Measurements from ENCODE around the gene IGF2BP2.

The IGF2BP2 gene

DNA sequence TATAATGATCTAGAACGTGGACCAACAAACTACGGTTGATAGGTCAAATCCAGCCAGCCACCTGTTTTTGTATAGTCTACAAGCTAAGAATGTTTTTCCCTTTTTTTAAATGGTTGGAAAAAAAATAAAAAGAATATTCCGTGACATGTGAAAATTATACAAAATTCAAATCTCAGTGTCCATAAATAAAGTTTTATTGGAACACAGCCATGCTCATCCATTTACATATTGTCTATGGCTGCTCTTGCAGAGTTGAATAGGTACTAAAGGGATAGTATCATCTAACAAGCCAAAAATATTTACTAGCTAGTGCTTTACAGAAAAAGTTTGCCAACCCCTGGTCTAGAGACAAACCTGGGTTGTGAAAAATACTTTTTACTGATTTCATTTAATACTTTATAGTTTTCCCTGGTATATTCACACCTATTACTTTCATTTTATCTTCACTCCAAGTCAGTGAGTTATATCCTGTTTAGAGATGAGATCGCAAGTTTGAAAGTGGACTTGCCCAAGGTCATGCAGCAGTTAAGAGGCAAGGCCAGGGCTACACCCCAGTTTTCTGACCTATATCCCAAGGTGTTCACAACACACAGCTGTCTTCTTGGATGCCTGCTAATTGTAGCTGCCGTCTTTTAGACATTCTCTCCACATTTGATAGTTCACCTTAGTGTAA lies 58.4 kb downstream of the IGF2BP2 start:
- no peak for DNase-seq (ENCODE audit: low read depth in 3 of 3)

GRCh38 chr3:185764980-185765370 lies 59.9 kb downstream of the IGF2BP2 start:
- no peak for DNase-seq (ENCODE audit: low read depth in 3 of 3)

DNA sequence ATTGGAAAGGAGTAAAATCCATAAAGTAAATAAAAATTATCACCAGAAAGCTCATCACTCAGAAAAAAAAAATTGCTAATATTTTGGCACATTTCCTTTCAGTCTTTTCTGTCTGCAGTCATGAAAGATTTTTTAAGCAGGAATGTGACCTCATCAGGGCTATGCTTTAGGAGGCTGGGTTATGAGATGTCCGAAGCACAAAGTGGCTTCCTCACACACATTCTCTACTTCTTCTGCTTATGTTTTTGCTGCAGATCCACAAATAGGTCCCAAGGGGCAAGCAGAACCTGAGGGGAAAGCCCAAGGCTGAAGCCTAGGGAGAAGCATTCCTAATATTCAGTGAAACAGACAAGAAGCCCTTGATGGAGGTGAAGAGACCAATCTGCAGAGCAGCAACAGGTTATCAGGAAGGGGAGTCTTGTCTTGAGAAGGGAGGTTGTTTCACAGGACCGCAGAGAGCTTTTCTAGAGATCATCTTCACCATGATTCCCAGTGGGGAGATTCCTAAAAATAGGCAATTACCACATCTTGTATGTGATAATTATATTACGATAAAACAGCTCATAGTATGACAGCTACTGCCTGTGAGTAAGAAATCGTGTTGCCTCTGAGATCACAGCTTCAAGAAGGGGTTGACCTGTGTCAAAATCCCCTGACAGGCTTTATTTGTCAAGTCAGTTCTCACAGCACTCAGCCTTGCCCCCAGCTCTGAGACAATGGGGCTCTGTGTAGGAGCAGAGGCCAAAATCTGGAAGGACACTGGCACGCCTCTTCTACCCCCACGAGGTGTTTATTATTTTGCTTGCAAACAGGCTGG lies 60.5 kb downstream of the IGF2BP2 start:
- no peak for DNase-seq (ENCODE audit: low read depth in 3 of 3)

GRCh38 chr3:185763347-185764005 lies 61.4 kb downstream of the IGF2BP2 start:
- DNase-seq (ENCODE audit: low read depth in 3 of 3): no peak

- no peak for DNase-seq (ENCODE audit: low read depth in 3 of 3)
Measured at GRCh38 chr3:185760550-185760949, 64.3 kb downstream of the IGF2BP2 start.

- no peak for DNase-seq (ENCODE audit: low read depth in 3 of 3)
Measured at GRCh38 chr3:185760088-185760487, 64.8 kb downstream of the IGF2BP2 start.

DNA sequence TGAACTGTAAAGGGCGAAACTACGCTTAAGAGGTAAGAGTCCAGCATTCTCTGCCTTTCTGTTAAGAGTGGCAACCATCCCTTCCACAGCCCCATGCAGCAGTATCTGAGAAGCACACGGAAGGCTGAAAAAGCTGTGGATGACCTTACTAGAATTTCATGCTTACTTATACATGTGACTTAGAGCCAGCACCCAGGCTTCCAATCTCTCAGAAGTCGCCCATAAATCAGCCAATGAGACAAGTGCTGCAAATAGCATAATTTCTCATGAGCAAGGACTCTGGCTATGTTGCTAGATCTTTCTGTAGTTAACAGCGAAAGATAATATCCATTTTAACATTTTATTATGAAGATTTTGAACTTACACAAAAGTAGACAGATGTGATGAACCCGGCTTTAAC lies 65.3 kb downstream of the IGF2BP2 start:
- DNase-seq (ENCODE audit: low read depth in 3 of 3): no peak

DNA sequence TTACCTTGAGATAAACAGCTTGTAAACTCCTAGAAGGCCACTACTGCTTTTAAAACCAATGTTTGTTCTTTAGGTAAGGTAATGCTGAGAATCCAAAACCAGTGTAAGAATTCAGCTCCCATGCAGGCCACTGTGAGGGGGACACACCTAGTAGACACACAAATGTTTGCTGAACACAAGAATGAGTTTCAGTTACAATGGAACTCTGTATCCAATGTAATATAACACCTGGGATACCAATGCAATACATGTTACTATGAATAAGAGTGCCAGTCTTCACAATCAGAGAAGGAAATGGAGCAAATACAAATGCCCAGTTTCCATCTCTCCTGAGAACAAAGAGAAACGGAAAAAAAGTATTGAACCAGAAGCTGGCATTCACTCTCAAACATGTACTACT lies 65.9 kb downstream of the IGF2BP2 start:
- DNase-seq (ENCODE audit: low read depth in 3 of 3): no peak

DNA sequence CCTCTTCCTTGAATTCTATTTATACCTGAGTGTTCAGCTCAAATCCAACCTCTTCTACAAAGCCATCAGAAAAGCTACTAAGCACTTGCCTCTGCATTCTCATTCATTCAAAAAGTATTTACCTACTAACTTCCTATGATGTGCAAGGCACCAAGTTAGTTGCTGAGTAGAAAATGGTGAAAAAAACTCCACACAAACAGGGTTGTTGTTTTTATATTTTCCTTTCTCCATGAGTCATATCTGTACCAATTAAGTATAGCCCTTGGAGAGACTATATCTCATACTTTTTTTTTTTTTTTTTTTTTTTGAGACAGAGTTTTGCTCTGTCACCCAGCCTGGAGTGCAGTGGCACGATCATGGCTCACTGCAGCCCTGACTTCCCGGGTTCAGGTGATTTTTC lies 67.7 kb downstream of the IGF2BP2 start:
- no peak for DNase-seq (ENCODE audit: low read depth in 3 of 3)

DNA sequence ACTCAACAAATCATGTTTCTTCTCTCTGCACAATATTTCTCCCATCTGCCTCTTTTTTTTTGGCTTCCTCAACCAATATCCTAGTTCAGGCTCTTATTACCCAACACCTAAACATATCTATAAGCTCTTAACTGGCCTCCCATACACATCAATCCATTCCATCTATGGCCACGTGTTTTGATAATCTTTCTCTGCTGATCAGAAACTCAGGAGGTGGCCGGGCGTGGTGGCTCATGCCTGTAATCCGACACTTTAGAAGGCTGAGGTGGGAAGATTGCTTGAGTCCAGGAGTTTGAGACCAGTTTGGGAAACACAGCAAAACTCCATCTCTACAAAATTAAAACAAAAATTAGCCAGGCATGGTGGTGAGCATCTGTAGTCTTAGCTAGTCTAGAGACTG lies 68.4 kb downstream of the IGF2BP2 start:
- DNase-seq (ENCODE audit: low read depth in 3 of 3): no peak

GRCh38 chr3:185754920-185755319 lies 69.9 kb downstream of the IGF2BP2 start:
- DNase-seq (ENCODE audit: low read depth in 3 of 3): no peak

GRCh38 chr3:185753354-185753753 lies 71.5 kb downstream of the IGF2BP2 start:
- DNase-seq (ENCODE audit: low read depth in 3 of 3): no peak

DNA sequence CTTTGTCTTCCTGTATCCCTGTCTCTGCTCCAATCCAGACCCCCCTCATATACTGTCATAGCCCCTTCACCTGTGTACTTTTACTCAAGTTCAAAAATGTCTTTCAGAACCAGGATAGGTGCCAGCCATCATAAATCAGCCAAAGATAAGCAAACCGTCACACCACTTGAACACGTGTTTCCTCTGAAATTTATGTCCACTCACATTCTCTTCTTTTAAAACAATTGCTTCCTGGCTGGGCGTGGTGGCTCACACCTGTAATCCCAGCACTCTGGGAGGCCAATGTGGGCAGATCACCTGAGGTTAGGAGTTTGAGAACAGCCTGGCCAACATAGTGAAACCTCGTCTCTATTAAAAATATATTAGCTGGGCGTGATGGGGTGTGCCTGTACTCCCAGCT lies 74.1 kb downstream of the IGF2BP2 start:
- no peak for DNase-seq (ENCODE audit: low read depth in 3 of 3)

GRCh38 chr3:185750015-185750414 lies 74.8 kb downstream of the IGF2BP2 start:
- DNase-seq (ENCODE audit: low read depth in 3 of 3): no peak

- no peak for DNase-seq (ENCODE audit: low read depth in 3 of 3)
Measured at GRCh38 chr3:185746470-185746869, 78.4 kb downstream of the IGF2BP2 start.

- DNase-seq (ENCODE audit: low read depth in 3 of 3): no peak
Measured at GRCh38 chr3:185744997-185745843, 79.6 kb downstream of the IGF2BP2 start.

- DNase-seq (ENCODE audit: low read depth in 3 of 3): no peak
Measured at GRCh38 chr3:185741586-185741985, 83.3 kb downstream of the IGF2BP2 start.

DNA sequence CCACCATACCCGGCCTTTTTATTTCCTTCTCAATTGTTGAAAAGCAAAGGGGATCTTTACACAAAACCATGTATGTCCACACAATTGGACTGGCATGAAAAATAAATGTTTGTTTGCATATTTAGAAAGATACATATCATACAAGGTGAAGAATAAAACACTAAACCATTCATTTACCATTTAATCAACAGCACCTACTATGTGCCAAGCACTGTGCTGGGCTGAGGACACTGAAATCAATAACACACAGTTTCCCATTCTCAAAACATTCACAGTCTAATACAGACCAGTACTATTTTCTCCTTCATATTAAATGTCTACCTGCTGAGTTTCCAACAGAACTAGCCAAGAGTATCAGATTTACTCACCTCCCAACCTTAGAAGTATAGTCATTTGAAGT lies 84.7 kb downstream of the IGF2BP2 start:
- DNase-seq (ENCODE audit: low read depth in 3 of 3): no peak

- DNase-seq (ENCODE audit: low read depth in 3 of 3): no peak
Measured at GRCh38 chr3:185739264-185739701, 85.6 kb downstream of the IGF2BP2 start.

DNA sequence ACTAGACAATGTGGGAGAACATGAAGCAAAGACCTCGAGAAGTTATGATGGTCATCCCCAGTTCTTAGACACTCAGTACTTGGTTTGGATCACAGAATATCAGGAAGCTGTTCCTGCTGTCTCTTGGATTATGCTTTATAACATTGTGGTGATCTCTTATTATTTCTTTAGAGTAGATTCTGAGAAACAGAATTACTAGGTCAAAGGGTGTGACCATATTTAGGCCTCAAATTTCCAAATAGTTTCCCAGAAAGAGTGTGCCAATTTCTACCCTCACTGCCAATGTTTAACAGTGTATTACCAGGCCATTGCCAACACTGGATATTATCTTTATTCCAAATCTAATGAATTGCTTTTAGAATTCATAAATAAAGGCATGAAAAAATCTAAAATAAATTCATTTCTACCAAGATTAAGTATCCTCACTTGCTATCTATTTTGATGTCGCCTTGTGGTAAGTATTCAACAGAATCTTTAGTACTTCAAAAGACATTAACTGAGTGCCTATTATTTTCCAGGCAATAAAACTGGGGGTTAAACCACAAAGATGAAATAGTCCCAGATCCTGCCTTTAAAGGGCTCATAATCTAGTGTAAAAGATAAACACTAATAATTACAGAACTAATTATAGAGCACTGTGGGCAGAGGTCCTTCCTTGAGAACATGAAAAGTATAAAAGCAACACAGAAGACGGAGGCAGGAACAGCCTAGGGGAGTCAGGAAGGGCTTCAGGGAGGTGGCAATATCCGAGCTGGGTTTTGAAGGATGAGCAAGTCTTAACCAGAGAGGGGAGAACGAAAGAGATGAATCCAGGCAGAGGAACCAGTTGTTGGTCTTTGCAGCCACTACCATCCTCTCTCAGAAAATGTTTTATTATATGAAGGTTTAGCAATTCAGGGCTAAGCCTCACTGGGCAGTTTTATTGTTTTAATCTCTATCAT lies 86.8 kb downstream of the IGF2BP2 start:
- no peak for DNase-seq (ENCODE audit: low read depth in 3 of 3)

DNA sequence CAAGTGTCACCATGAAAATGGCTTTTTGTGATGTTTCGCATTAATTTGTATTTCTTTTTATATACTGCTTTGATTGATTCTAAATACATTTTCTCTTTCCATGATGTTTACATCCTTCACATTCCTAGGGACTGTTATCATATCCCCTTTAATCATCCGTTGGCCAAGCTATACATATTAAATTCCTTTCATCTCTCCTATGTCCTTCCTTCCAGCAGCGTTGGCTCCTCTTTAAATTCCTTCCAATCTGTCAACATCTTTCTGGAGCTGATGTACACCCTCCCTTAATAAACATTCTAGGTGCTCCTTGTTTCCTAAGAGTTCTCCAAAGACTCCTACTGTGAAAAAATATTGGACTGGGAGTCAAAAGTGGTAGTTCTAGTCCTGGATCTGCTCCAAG lies 87.8 kb downstream of the IGF2BP2 start:
- DNase-seq (ENCODE audit: low read depth in 3 of 3): no peak

All from stimulated activated CD4-positive, alpha-beta T cell treated with anti-CD3 and anti-CD28 coated beads, TNF-alpha, amount 100 ng/mL, for 24 hours (primary cell).